NCI-H345 (cell line): Measurements from ENCODE around the gene MEAF6.
A peak's percentile ranks its signal among the peaks of the same experiment; 100 is the strongest.

Source experiments
- DNase-seq: peaks from one replicate; lab custom pipeline; 2025; lab: John Stamatoyannopoulos, UW

Gene MEAF6

DNA sequence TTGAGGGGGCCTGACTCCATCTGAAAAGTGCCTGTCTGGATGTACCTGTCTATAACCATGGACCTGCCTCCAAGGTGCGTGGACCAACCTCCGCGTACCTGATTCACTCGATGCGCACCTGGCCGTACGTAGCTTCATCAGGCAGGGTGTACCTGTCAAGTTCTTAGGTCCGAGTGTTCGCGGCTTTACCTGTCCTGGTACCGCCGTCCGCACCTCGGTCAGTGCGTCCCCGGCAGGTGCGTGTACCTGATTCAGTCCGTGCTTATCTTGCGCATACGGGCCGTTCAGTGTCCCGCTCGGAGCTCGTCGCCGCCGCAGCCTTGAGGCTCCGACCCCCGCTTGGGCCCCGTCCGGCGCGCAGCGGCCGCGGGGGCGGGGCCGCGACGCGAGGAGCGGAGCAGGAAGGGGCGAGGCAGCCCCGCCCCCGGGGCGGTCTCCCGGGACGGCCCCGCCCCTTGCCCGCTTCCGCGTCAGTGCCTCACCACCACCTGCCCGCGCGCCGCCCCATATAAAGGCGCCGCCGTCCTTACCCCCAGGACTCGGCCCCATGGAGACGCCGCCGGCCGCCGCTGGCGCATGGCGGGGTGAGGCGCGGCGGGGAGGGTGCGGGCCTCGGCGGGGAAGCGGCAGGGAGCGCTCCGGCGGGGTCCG is 40.4 kb downstream of the MEAF6 start, which contains the start of gene ZC3H12A:
ZC3H12A (plus strand) TSS at position 535 of the 651 bp plus-strand sequence. CDS start 917 bp downstream, outside the sequence.
- DNase-seq = peak; percentile 84

DNA sequence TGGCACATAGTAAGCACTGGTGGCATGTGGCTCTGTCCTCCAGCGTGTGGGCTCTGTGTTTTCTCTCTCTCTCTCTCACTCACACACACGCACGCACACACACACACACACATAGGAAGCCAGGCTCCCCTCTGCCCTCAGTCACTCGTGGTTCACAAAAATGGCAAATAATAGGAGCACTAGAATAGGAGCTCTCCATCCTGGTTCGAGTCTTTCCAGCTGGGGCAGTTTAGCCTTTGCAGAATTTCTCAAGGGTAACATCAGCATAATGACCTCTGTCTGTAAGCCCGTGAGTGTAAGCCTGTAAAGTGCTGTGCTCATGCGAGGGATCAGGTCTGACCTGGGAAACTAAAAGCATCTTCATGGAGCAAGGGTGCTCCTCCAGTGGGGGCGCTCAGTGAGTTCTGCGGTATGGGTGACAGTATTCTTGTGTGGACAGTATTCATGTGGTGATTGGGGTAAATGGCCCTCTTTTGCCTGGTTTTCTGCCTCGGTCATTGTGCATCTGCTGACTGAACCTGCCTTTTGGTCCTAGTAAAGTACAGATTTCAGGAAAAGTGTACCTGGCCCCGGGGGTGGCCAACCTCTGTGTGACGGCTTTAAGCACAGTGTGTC is 41.0 kb downstream of the MEAF6 start:
- DNase-seq = peak; percentile 9

- no peak for DNase-seq
These were observed 41.6 kb downstream of the MEAF6 start for GRCh38 chr1:37472994-37473393.

- DNase-seq = no peak
These were observed 42.3 kb downstream of the MEAF6 start for GRCh38 chr1:37472281-37472680.

DNA sequence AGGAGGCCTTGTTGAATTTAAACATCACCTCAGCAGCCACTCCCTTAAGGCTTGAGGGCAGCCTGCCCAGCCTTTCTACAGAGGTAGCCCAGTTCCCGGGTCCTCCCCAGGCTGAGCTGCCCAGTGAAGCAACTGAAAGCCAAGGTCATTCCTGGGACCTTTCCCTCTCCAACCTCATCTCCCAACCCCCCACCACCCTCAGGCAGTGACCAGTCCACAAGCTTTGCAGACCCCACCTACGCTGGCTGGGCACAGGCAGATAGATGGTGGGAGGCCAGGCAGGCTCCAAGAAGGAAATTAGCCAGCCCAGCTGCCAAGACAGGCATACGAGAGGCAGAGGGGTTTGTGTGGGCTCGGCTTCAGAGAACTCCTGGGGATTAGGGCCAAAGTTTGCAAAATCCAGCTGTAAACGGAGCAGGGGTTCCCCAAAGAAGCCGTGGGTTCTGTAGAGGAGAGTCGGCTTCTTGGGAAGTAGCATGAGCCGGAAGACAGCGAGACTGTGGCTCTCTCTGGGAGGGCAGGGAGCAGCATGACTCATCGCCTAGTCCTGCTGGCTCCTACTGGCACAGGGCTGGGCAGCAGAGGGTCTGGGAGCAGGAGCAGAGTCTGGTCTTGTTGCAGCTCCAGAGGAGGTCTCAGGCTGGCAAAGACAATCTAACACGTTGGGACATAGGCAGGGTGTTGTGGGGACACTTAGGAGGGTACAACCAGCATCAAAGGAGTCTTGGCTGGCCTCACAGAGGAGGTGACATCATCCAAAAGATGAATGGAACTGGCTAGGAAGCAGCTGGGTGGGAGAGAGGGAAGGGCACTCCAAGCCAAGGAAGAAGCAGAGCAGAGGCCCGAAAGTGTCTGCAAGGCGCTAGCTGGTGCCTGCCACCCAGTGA is 43.0 kb downstream of the MEAF6 start:
- no peak for DNase-seq

DNA sequence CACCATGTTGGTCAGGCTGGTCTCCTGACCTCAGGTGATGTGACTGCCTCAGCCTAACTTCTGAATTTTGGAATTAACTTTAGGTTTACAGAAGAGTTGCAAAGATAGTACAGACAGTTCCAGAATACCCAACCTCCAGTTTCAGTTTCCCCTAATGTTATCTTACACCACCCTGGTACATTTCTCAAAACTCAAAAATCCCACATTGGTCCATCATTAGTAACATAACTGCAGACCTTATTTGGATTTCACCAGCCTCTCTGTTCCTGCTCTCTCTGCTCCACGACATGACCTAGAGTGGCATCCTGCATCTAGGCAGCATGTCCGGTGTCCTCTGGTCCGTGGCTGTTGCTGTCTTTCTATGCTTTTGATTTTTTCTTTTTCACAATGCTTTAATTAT is 45.2 kb downstream of the MEAF6 start:
- DNase-seq = no peak

- no peak for DNase-seq
These were observed 46.5 kb downstream of the MEAF6 start for GRCh38 chr1:37468037-37468436.

DNA sequence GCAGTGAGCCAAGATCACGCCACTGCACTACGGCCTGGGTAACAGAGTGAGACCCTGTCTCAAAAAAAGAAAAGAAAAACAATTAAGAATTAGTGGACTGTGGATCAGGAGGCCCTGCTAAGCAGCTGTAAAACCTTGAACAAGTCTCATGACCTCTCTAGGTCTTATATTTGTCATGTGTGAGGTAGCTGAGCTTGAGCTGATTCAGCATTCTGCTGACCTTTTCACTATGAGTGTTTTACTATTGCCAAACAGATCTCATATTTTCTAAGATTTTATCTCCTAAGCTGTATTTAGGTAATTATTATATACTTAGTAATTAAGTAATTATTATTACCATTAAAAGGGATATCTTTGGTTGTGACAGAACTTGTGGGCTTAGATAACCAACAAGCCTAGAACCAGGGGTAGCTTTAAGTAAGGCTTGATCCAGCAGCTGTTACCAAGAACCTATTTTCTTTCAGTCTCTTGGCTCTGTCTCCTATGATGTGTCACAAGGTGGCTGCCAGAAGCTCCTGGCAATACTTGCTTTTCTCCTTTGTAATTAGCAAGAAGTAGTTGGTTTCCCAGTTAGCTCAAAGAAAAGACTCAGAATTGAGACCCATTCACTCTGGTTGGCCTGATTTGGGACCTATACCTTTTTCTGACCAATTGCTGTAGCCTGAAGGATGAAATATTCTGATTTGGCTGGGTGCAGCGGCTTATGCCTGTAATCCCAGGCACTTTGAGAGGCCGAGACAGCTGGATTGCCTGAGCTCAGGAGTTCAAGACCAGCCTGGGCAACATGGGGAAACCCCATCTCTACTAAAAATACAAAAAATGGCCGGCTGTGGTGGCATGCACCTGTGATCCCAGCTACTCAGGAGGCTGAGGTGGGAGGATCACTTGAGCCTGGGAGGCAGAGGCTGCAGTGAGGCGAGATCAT is 48.7 kb downstream of the MEAF6 start:
- no peak for DNase-seq

- DNase-seq = no peak
These were observed 50.1 kb downstream of the MEAF6 start for GRCh38 chr1:37464443-37464842.

GRCh38 chr1:37461698-37462436 is 52.7 kb downstream of the MEAF6 start:
- no peak for DNase-seq

GRCh38 chr1:37458551-37458950 is 56.0 kb downstream of the MEAF6 start:
- DNase-seq = no peak

DNA sequence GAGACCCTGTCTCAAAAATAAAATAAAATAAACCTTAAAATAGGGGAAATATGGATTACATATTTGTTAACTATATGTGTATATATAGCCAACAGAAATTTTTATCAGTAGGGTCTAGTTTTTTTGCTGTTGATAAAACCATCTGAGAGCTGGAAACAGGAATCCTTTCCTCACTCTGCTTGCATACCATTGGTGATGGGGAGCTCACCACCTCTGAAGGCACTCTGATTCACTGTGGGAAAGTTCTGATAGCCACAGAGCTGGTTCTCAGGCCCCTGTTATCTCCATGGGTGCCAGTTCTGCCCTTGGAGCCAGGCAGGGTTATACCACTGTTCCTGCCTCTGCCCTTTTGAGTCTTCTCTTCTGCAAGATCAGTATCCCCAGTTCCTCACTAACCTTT is 58.0 kb downstream of the MEAF6 start:
- no peak for DNase-seq

DNA sequence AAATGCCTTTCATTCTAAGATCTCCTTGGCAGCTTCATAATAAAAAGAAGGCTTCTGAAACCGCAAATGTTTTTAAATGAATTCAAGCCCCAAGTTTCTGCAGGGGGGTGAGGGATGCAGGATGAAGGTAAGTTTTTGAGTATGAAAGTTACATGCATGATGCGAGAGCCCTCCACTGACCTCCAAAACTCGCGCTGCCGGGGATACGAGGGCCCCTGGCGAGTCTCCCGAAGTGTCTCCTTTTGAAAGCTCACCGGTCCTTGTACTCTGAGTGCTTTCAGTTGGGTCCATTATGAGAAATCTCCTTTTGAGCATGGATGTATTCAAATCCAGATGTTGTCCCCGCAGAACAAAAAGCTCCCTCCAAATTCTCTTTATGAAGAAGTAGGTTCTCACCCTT is 59.0 kb downstream of the MEAF6 start:
- DNase-seq = no peak

GRCh38 chr1:37453647-37454046 is 60.9 kb downstream of the MEAF6 start:
- DNase-seq = no peak

GRCh38 chr1:37452416-37452815 is 62.1 kb downstream of the MEAF6 start:
- DNase-seq = no peak

DNA sequence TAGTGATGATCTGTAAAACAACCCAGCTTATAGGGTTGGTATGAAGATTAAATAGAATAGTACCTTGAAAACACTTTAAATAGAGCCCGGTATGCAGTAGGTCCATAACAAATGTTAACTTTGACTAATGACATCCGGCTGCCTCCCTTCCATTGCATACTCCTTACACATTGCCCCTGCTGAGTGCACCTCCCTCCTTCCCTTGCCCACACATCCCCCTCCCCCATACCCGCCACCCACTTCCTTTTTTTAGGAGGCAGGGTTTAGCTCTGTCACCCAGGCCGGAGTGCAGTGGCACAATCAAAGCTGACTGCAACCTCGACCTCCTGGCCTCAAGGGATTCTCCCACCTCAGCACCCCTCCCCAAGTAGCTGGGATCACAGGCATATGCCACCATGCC is 64.6 kb downstream of the MEAF6 start:
- DNase-seq = no peak

GRCh38 chr1:37448691-37449417 is 65.7 kb downstream of the MEAF6 start:
- no peak for DNase-seq

GRCh38 chr1:37448185-37448584 is 66.4 kb downstream of the MEAF6 start:
- DNase-seq = no peak

DNA sequence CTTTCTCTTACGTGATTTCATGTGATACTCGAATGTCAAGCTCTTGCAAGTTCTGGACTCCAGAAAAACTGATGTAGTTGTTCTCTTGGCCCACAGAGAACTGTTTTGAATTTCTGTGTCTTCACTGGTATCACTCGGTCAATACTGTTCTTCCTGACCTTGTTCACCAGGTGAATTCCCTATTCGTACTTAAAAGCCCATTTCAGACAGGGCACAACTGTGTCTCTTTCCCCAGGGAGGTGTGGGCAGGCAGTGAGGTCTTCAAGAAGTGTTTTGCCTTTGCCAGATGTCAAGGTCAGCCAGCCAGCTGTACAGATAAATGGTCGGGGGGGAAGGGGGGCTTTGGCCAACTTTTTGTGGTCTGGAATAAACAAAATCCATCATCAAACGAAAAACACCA is 67.7 kb downstream of the MEAF6 start:
- DNase-seq = no peak

- DNase-seq = no peak
These were observed 71.9 kb downstream of the MEAF6 start for GRCh38 chr1:37442644-37443043.
